ENCODE results near the gene IQGAP3. TPM values are rescaled to one million over a fixed set of nuclear protein-coding genes. Genes with fewer than 3 reads are reported as not detected.

The IQGAP3 gene
- polyA plus RNA-seq, 6 donors from 2014 or later = not detected

- Mint-ChIP-seq H3K4me1 (peaks cover 23 to 28% (median 25%) of the 10 kb centered on the region in 3 donors), H3K4me3 (no peak overlapping the region)
Observed at GRCh38 chr1:156578055-156578454, 5.7 kb upstream of the IQGAP3 start.

DNA sequence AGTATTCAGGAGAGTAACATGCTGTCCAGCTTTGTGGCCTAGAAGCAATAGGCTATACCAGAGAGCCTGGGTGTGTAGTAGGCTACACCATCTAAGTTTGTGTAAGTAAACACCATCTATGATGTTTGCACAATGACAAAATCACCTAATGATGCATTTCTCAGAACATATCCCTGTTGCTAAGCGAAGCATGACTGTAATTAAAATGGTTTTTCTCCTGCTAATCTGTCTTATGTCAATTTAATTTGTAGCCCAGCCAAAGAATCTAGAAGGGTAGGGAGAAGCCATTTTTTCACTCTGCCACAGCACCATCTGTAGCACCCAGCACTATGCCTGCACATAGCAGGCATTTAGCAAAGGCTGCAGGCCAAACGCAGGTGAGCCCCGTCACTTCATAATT is 5.2 kb upstream of the IQGAP3 start:
- no peak for ATAC-seq (ENCODE audit: low read depth in 2 of 2)
- no peak overlapping the region for H3K4me3 Mint-ChIP-seq
- DNase-seq = no peak
- H3K4me1 Mint-ChIP-seq = peaks cover 23 to 28% (median 25%) of the 10 kb centered on the region in 3 donors
- H3K36me3 Mint-ChIP-seq = peaks cover 0 to 2% of the 10 kb centered on the region in 2 donors
- H3K9me3 Mint-ChIP-seq = no peaks in the 10 kb centered on the region
- H3K27me3 Mint-ChIP-seq = peaks cover 13 to 21% (median 17%) of the 10 kb centered on the region in 3 donors
- peak overlapping the region in 2 of 6 donors; percentile 12 to 38 for H3K27ac Mint-ChIP-seq

More at GRCh38 chr1:156578055-156578454, 5.7 kb upstream of the IQGAP3 start:
- DNase-seq (no peak), ATAC-seq (ENCODE audit: low read depth in 2 of 2) (no peak)
- Mint-ChIP-seq H3K27me3 (peaks cover 8 to 16% (median 12%) of the 10 kb centered on the region in 3 donors), H3K27ac (peak overlapping the region in 4 of 6 donors; percentile 8 to 78 (median 25)), H3K36me3 (no peaks in the 10 kb centered on the region), H3K9me3 (no peaks in the 10 kb centered on the region)

- H3K36me3 Mint-ChIP-seq = peaks cover 0 to 7% of the 10 kb centered on the region in 2 donors
- peaks cover 16 to 22% (median 17%) of the 10 kb centered on the region in 3 donors for H3K4me1 Mint-ChIP-seq
- H3K4me3 Mint-ChIP-seq = peak overlapping the region in 1 of 8 donors; percentile 68
- no peak for DNase-seq
- no peaks in the 10 kb centered on the region for H3K9me3 Mint-ChIP-seq
- H3K27ac Mint-ChIP-seq = no peak overlapping the region
- ATAC-seq (ENCODE audit: low read depth in 2 of 2) = no peak
- H3K27me3 Mint-ChIP-seq = peaks cover 30 to 47% (median 42%) of the 10 kb centered on the region in 3 donors
Observed at GRCh38 chr1:156574039-156574633, 1.8 kb upstream of the IQGAP3 start.

- Mint-ChIP-seq H3K36me3 (peaks cover 0 to 7% of the 10 kb centered on the region in 2 donors), H3K27ac (peak overlapping the region in 3 of 6 donors; percentile 21 to 89 (median 44)), H3K4me3 (peak overlapping the region; percentile 61 to 92 (median 88)), H3K4me1 (peaks cover 13 to 20% (median 16%) of the 10 kb centered on the region in 3 donors), H3K9me3 (no peaks in the 10 kb centered on the region), H3K27me3 (peaks cover 33 to 47% (median 42%) of the 10 kb centered on the region in 3 donors)
- no peak for DNase-seq
- no peak for ATAC-seq (ENCODE audit: low read depth in 2 of 2)
Observed at GRCh38 chr1:156572663-156573018, 276 bp upstream of the IQGAP3 start.

DNA sequence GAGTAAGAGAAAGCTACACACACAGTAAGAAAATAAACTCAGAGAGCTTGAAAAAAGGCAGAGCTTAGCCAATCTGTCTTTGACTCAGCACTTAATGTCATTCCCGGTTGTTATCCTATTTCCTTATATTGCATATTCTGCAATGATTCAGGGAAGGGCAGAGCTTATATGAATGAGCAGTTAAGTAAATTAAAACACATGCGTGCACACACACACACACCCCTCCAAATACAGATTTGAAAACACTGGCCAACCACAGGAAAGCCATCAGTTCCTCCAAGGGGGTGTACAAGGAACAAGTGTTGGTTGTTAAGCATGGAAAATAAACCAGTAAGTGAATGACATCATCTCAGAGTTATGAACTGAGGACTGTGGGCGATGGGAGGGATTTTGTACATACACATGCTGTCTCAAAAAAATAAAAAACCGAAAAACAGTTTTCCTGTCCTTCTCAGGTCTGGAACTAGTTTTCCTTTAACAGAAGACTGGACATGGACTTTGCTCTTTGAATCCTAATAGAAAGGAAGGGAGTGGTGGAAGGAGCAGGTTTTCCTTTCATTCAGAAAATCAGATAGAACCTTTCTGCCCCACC is 1.0 kb downstream of the IQGAP3 start:
- DNase-seq (no peak), ATAC-seq (ENCODE audit: low read depth in 2 of 2) (no peak)
- Mint-ChIP-seq H3K36me3 (peaks cover 0 to 7% of the 10 kb centered on the region in 2 donors), H3K27ac (peak overlapping the region in 1 of 6 donors; percentile 47), H3K4me3 (peak overlapping the region in 4 of 8 donors; percentile 10 to 91 (median 51)), H3K27me3 (peaks cover 33 to 47% (median 42%) of the 10 kb centered on the region in 3 donors), H3K9me3 (no peaks in the 10 kb centered on the region), H3K4me1 (peaks cover 13 to 20% (median 16%) of the 10 kb centered on the region in 3 donors)

- Mint-ChIP-seq H3K27ac (peak overlapping the region in 1 of 6 donors; percentile 76), H3K4me3 (no peak overlapping the region), H3K27me3 (peaks cover 11 to 19% (median 15%) of the 10 kb centered on the region in 3 donors), H3K9me3 (no peaks in the 10 kb centered on the region), H3K4me1 (peaks cover 1 to 6% (median 6%) of the 10 kb centered on the region in 3 donors), H3K36me3 (no peaks in the 10 kb centered on the region)
- DNase-seq = no peak
- no peak for ATAC-seq (ENCODE audit: low read depth in 2 of 2)
Observed at GRCh38 chr1:156566436-156566835, 5.9 kb downstream of the IQGAP3 start.

DNA sequence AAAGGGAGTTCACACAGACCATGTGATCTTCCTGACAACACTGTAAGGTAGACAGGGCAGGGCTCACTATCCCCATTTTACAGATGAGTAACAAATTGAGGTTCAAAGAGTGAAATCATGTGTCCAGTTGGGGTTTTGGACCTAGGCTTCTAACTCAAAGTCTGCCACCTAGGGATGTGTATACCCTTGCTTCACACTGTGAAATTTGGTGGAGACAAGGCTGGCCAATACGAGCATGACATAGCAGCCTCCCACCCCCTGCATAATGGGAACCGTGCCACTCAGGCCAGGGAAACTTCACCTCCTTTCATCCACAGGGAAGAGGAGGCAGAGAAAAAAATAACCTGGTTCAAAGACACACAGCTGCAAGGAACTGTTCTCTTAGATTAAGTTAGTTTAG is 6.8 kb downstream of the IQGAP3 start:
- Mint-ChIP-seq H3K27me3 (peaks cover 4 to 10% (median 6%) of the 10 kb centered on the region in 3 donors), H3K4me1 (peaks cover 0 to 6% (median 4%) of the 10 kb centered on the region in 3 donors), H3K27ac (no peak overlapping the region), H3K4me3 (no peak overlapping the region), H3K9me3 (no peaks in the 10 kb centered on the region), H3K36me3 (no peaks in the 10 kb centered on the region)
- DNase-seq = no peak
- no peak for ATAC-seq (ENCODE audit: low read depth in 2 of 2)

DNA sequence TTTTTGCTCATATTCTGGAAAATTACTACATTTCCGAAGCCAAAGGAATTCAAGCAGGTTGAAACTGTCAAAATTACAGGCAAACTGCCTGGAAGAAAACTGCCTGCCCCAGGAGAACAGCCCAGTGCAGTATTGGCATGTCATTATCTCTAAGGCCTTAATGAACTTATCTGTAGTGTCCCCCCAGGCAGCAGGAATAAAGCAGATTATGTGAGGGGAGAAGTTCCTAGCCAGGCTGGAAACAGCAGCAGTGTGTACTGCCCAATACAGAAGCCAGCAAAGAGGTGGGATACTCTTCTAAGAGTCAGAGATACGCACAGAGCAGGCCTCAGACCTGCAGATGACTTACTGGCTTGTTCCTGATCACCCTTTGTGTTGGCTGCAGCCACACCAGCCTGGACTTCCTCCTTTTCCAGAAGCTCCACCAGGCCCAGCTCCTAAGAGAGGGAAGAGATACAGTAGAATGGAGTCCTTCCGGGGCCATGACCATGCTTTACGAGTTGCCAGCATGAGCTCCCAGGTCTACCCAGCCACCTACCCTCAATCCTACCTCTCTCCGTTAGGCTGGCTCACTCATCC is 11.7 kb downstream of the IQGAP3 start:
- no peak overlapping the region for H3K27ac Mint-ChIP-seq
- no peak overlapping the region for H3K4me3 Mint-ChIP-seq
- no peaks in the 10 kb centered on the region for H3K27me3 Mint-ChIP-seq
- no peaks in the 10 kb centered on the region for H3K9me3 Mint-ChIP-seq
- no peaks in the 10 kb centered on the region for H3K36me3 Mint-ChIP-seq
- ATAC-seq (ENCODE audit: low read depth in 2 of 2) (no peak), DNase-seq (no peak)
- peaks cover 3 to 6% (median 4%) of the 10 kb centered on the region in 3 donors for H3K4me1 Mint-ChIP-seq

DNA sequence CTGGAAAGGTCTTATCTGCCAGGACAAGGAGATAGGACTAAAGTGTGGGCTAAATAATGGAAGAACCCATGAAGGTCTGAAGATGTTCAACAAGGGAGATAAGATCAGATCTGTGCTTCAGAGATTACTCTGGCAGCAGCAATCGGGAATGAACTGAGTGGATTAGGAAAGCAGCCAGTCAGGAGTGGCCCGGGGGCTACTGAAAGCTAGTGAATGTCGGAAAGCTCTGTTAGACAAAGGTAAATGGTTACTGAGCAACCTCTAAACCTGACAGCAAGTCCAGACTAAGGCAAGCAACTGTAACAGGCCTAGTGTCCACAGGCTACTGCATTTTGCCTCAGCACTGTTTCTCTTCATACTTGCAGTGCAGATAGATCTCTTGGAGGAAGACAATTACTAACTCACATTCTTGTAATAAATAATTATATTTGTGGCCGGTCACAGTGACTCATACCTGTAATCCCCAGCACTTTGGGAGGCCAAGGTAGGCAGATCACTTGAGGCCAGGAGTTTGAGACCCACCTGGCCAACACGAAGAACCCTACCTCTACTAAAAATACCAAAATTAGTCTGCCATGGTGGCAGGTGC is 12.5 kb downstream of the IQGAP3 start:
- ATAC-seq (ENCODE audit: low read depth in 2 of 2) = no peak
- no peak overlapping the region for H3K4me3 Mint-ChIP-seq
- no peak for DNase-seq
- peaks cover 7 to 11% (median 8%) of the 10 kb centered on the region in 3 donors for H3K4me1 Mint-ChIP-seq
- no peaks in the 10 kb centered on the region for H3K36me3 Mint-ChIP-seq
- H3K9me3 Mint-ChIP-seq = no peaks in the 10 kb centered on the region
- H3K27ac Mint-ChIP-seq = peak overlapping the region in 1 of 6 donors; percentile 7
- no peaks in the 10 kb centered on the region for H3K27me3 Mint-ChIP-seq

DNA sequence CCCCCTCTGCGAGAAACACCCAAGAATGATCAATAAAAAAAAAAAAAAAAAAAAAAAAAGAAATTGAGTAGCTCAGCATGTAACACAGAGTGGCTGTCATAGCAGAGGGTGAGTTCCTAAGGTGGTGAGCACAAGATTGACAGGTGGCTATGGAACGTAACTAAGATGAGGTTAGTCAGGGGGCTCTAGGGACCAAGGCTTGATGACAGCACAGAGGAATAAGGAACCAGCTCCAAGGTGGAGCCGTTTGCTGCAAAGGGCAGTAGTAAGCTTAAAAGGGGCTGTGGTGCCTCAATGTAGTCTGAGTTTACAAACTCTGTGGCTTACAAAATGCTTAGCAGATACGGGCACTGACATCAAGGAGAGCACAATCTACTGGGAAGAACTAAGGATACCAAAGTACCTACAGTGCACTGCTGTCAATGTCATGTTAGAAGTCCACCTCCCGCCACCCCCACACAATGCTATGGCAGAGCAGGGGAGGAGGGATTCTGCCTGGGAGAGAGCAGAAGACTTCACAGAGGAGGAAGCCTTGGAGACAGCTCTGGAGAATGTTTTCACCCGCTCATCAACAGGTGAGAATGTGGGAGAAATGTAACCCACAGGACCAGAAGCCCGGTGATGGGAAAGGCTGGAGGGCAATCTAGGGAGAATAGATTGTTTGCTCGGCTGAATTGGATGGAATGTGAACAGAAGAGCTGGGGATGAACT is 13.1 kb downstream of the IQGAP3 start:
- H3K36me3 Mint-ChIP-seq = no peaks in the 10 kb centered on the region
- H3K4me3 Mint-ChIP-seq = no peak overlapping the region
- no peak for DNase-seq
- H3K27ac Mint-ChIP-seq = peak overlapping the region in 3 of 6 donors; percentile 7 to 84 (median 33)
- H3K9me3 Mint-ChIP-seq = no peaks in the 10 kb centered on the region
- ATAC-seq (ENCODE audit: low read depth in 2 of 2) = peak in 1 of 2 donors; percentile 40
- no peaks in the 10 kb centered on the region for H3K27me3 Mint-ChIP-seq
- H3K4me1 Mint-ChIP-seq = peaks cover 12 to 17% (median 14%) of the 10 kb centered on the region in 3 donors

- Mint-ChIP-seq H3K4me1 (peaks cover 37 to 46% (median 43%) of the 10 kb centered on the region in 3 donors), H3K9me3 (peaks cover 0 to 2% (median 0%) of the 10 kb centered on the region in 7 donors), H3K27me3 (no peaks in the 10 kb centered on the region), H3K4me3 (no peak overlapping the region), H3K27ac (peak overlapping the region in 1 of 6 donors; percentile 33), H3K36me3 (no peaks in the 10 kb centered on the region)
- DNase-seq (no peak), ATAC-seq (ENCODE audit: low read depth in 2 of 2) (no peak)
Observed at GRCh38 chr1:156556354-156556753, 16.0 kb downstream of the IQGAP3 start.

GRCh38 chr1:156555715-156556114 is 16.6 kb downstream of the IQGAP3 start:
- peaks cover 0 to 2% (median 0%) of the 10 kb centered on the region in 7 donors for H3K9me3 Mint-ChIP-seq
- H3K4me1 Mint-ChIP-seq = peaks cover 44 to 53% (median 49%) of the 10 kb centered on the region in 3 donors
- no peak for ATAC-seq (ENCODE audit: low read depth in 2 of 2)
- no peaks in the 10 kb centered on the region for H3K27me3 Mint-ChIP-seq
- H3K27ac Mint-ChIP-seq = peak overlapping the region in 2 of 6 donors; percentile 56 to 68
- no peaks in the 10 kb centered on the region for H3K36me3 Mint-ChIP-seq
- no peak overlapping the region for H3K4me3 Mint-ChIP-seq
- DNase-seq = no peak

GRCh38 chr1:156554971-156555370 is 17.4 kb downstream of the IQGAP3 start:
- H3K4me3 Mint-ChIP-seq = peak overlapping the region in 1 of 8 donors; percentile 66
- peak overlapping the region in 2 of 6 donors; percentile 68 to 82 for H3K27ac Mint-ChIP-seq
- peaks cover 47 to 60% (median 53%) of the 10 kb centered on the region in 3 donors for H3K4me1 Mint-ChIP-seq
- H3K36me3 Mint-ChIP-seq = no peaks in the 10 kb centered on the region
- DNase-seq (no peak), ATAC-seq (ENCODE audit: low read depth in 2 of 2) (peak in 1 of 2 donors; percentile 39)
- H3K27me3 Mint-ChIP-seq = no peaks in the 10 kb centered on the region
- peaks cover 0 to 2% (median 0%) of the 10 kb centered on the region in 7 donors for H3K9me3 Mint-ChIP-seq
